ENCODE results near the gene P3H3. TPM values are rescaled to one million over a fixed set of nuclear protein-coding genes. Genes with fewer than 3 reads are reported as not detected.
"Not testable (repeated sequence)": the region's sequence is repeated elsewhere in the genome, so short reads cannot be mapped to it uniquely, and the experiment has no call there.

Gene P3H3
- total RNA-seq, 1 experiment from 2014 or later = 2.2 TPM

- peak; percentile 38 for DNase-seq (ENCODE audit: low spot score)
Observed at GRCh38 chr12:6843118-6843902, 15.1 kb downstream of the P3H3 start.

- no peak for DNase-seq (ENCODE audit: low spot score)
Observed at GRCh38 chr12:6845395-6845794, 17.2 kb downstream of the P3H3 start.

GRCh38 chr12:6846316-6846869, 18.2 kb downstream of the P3H3 start:
- no peak for DNase-seq (ENCODE audit: low spot score)

GRCh38 chr12:6847676-6848075, 19.5 kb downstream of the P3H3 start:
- DNase-seq (ENCODE audit: low spot score) = no peak

GRCh38 chr12:6849427-6849826, 21.2 kb downstream of the P3H3 start:
- no peak for DNase-seq (ENCODE audit: low spot score)

- no peak for DNase-seq (ENCODE audit: low spot score)
Observed at GRCh38 chr12:6849976-6850560, 21.9 kb downstream of the P3H3 start.

GRCh38 chr12:6850796-6851152, 22.6 kb downstream of the P3H3 start:
- DNase-seq (ENCODE audit: low spot score) = no peak

GRCh38 chr12:6851153-6851920, 23.1 kb downstream of the P3H3 start, which contains the start of gene CDCA3:
Gene CDCA3 (minus strand): TSS chr12:6851286. CDS start chr12:6850952, 334 bp downstream.
- peak; percentile 98 for DNase-seq (ENCODE audit: low spot score)

GRCh38 chr12:6851921-6852650, 23.9 kb downstream of the P3H3 start, which contains the start of gene USP5:
Gene USP5 (plus strand): TSS chr12:6852150. CDS start chr12:6852180, 30 bp downstream.
- peak; percentile 99 for DNase-seq (ENCODE audit: low spot score)

GRCh38 chr12:6852651-6853354, 24.6 kb downstream of the P3H3 start:
- DNase-seq (ENCODE audit: low spot score) = peak; percentile 50

GRCh38 chr12:6853626-6854025, 25.4 kb downstream of the P3H3 start:
- DNase-seq (ENCODE audit: low spot score) = no peak

GRCh38 chr12:6854036-6854435, 25.8 kb downstream of the P3H3 start:
- no peak for DNase-seq (ENCODE audit: low spot score)

GRCh38 chr12:6855322-6855721, 27.1 kb downstream of the P3H3 start:
- no peak for DNase-seq (ENCODE audit: low spot score)

GRCh38 chr12:6858799-6859198, 30.6 kb downstream of the P3H3 start:
- no peak for DNase-seq (ENCODE audit: low spot score)

- DNase-seq (ENCODE audit: low spot score) = no peak
Observed at GRCh38 chr12:6860116-6860515, 31.9 kb downstream of the P3H3 start.

- DNase-seq (ENCODE audit: low spot score) = no peak
Observed at GRCh38 chr12:6860942-6861341, 32.7 kb downstream of the P3H3 start.

GRCh38 chr12:6861391-6861790, 33.2 kb downstream of the P3H3 start:
- no peak for DNase-seq (ENCODE audit: low spot score)

GRCh38 chr12:6863033-6863432, 34.8 kb downstream of the P3H3 start:
- DNase-seq (ENCODE audit: low spot score) = no peak

- no peak for DNase-seq (ENCODE audit: low spot score)
Observed at GRCh38 chr12:6863586-6864321, 35.5 kb downstream of the P3H3 start.

- DNase-seq (ENCODE audit: low spot score) = not testable (repeated sequence)
Observed at GRCh38 chr12:6865307-6865706, 37.1 kb downstream of the P3H3 start.
